Measurements from ENCODE around the gene C7orf33.

DNA sequence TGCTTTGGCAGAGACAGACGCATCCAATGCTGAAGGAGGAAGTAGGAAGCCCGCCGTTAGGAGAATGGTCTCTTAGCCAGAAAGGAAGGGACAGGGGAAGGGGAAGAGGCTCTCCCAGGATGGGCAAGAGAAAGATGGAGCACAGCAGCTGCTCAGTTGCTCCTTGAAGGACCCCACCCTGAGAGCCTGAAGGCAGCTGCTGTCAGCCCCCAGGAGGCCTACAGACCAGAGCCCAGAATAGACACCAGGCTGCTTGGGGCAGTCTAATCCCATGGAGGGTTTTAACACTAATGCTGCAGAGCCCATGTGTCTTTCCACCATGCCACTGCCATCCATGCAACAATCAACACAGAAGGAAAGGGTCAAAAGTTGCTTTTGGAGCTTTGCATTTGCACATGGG, 3.5 kb upstream of the C7orf33 start:
- TF ChIP-seq EZH2 (IDR thresholded peaks at IDR 0.05; ENCODE audit: insufficient read depth, poor library complexity, severe bottlenecking), result no peak
- TF ChIP-seq EZH2phosphoT487 (IDR thresholded peaks at IDR 0.05; ENCODE audit: insufficient read depth, low read depth), result no peak

All from GM23248 (cell line).